Spleen (tissue), 11 donors: ENCODE measurements around the gene USP28. TPM values are rescaled to one million over a fixed set of nuclear protein-coding genes. Genes with fewer than 3 reads are reported as not detected.

Experiments
- DNase-seq: peaks from one replicate; pipeline ENCODE4 v3.0.0-alpha.2; 2020
- H3K27ac ChIP-seq, 8 donors: fragments of 200-600 bp; sonication (generic) in 7 of 8; 1 replicate in 4 of 8; 2 replicates in 4 of 8; pipeline versions ENCODE4 v1.5.0 to v1.8.0; 2016 to 2021; ENCODE audit warnings: inconsistent platforms in 4 of 8, mild to moderate bottlenecking in 4 of 8, moderate library complexity in 1 of 8
- H3K27me3 ChIP-seq, 7 donors: fragments of 200-600 bp; sonication (generic) in 6 of 7; replicated peaks in 1 of 7; 1 replicate in 4 of 7; 2 replicates in 3 of 7; pipeline versions ENCODE4 v1.5.0 to v1.8.0; 2016 to 2021; ENCODE audit warnings: inconsistent platforms in 3 of 7, mild to moderate bottlenecking in 1 of 7
- H3K36me3 ChIP-seq, 6 donors: fragments of 200-600 bp; sonication (generic) in 5 of 6; 1 replicate in 4 of 6; 2 replicates in 2 of 6; pipeline versions ENCODE4 v1.5.0 to v1.8.0; 2016 to 2021; ENCODE audit warnings: inconsistent platforms in 2 of 6
- H3K4me1 ChIP-seq, 6 donors: fragments of 200-600 bp; sonication (generic) in 5 of 6; 1 replicate in 3 of 6; 2 replicates in 3 of 6; pipeline versions ENCODE4 v1.5.0 to v1.8.0; 2016 to 2021; ENCODE audit warnings: inconsistent platforms in 3 of 6
- H3K4me3 ChIP-seq, 8 donors: fragments of 200-600 bp; sonication (generic) in 7 of 8; 1 replicate in 4 of 8; 2 replicates in 4 of 8; pipeline versions ENCODE4 v1.5.0 to v1.8.0; 2016 to 2021; ENCODE audit warnings: inconsistent platforms in 4 of 8, mild to moderate bottlenecking in 4 of 8, moderate library complexity in 2 of 8
- H3K9me3 ChIP-seq, 8 donors: fragments of 200-600 bp; sonication (generic) in 7 of 8; 1 replicate in 4 of 8; 2 replicates in 4 of 8; pipeline versions ENCODE4 v1.5.0 to v1.8.0; 2016 to 2021; ENCODE audit warnings: inconsistent platforms in 4 of 8
- POLR2A ChIP-seq, 3 donors: fragments of 450-650 bp; IDR thresholded peaks; one replicate each; pipeline ENCODE4 v1.5.1; 2017; ENCODE audit warnings: antibody characterized with exemption in 3 of 3, mild to moderate bottlenecking in 1 of 3
- POLR2AphosphoS5 ChIP-seq, 3 donors: sonication (generic); formaldehyde crosslinking; IDR thresholded peaks; one replicate each; pipeline ENCODE4 v1.5.1; 2017; ENCODE audit warnings: antibody characterized with exemption in 3 of 3
- WGBS, 5 donors: extraction: QIAGEN DNeasy Blood & Tissue Kit in 3 of 5; methylation state at CpG; one replicate each; pipeline versions ENCODE4 v1.1.5 to v1.1.7; 2013 to 2018; 5-methylcytosine and 5-hydroxymethylcytosine counted together
- intact Hi-C: fragments of 100-400 bp; cut with DNase I; formaldehyde crosslinking; loops from one replicate; pipeline ENCODE4 v1.15.0; 2023; ENCODE audit warnings: low total_unique reads
- polyA plus RNA-seq, 3 donors: library from polyadenylated mRNA; stranded (reverse); fragments of 200-250 nt; gene quantifications; one replicate each; pipeline ENCODE4 v1.2.1, GENCODE V29; 2013
- total RNA-seq, 7 donors: library from RNA; depleted of rRNA in 3 of 7; stranded (reverse); fragments of >200 nt in 3 of 7; fragmentation: NEBNext Ultra II Directional in 4 of 7; extraction: Animal tissue kit (Norgen Biotek cat#: 25700) in 4 of 7; gene quantifications; one replicate each; pipeline versions ENCODE4 v1.1.0 to v1.2.1, GENCODE V29; 2016 to 2021
- TF ChIP-seq, protein P1 (sequence below), 11 experiments: fragments of 200-600 bp in 7 of 11; fragments of 450-650 bp in 4 of 11; sonication (generic) in 4 of 11; IDR thresholded peaks in 8 of 11; conservative IDR thresholded peaks in 3 of 11; 1 replicate in 7 of 11; 2 replicates in 4 of 11; pipeline versions ENCODE4 v1.4.0 to v1.8.0; 2016 to 2021; ENCODE audit warnings: antibody characterized with exemption in 11 of 11, inconsistent platforms in 4 of 11, mild to moderate bottlenecking in 1 of 11
- donor health status: healthy with polysubstance abuse.
- donor health status: DM: no; HTN: no; CAD: no; lungs with moderate emphysema.
- donor health status: DM: no; HTN: no; CAD: no.
- donor health status: Bipolar disorder and iron deficiency.
- donor health status: healthy.
- donor health status: DM: no; HTN: no; CAD: no.
- donor health status: DM: yes; HTN: yes; CAD: no.

Gene USP28
- total and polyA plus RNA-seq, 10 donors, result 4.2 to 44.8 (median 27.6) TPM

GRCh38 chr11:113856966-113857759 is 18.2 kb downstream of the USP28 start:
- TF ChIP-seq POLR2AphosphoS5 (IDR thresholded peaks at IDR 0.05) (no peak), POLR2A (IDR thresholded peaks at IDR 0.05) (no peak)
- TF ChIP-seq, protein P1, sequence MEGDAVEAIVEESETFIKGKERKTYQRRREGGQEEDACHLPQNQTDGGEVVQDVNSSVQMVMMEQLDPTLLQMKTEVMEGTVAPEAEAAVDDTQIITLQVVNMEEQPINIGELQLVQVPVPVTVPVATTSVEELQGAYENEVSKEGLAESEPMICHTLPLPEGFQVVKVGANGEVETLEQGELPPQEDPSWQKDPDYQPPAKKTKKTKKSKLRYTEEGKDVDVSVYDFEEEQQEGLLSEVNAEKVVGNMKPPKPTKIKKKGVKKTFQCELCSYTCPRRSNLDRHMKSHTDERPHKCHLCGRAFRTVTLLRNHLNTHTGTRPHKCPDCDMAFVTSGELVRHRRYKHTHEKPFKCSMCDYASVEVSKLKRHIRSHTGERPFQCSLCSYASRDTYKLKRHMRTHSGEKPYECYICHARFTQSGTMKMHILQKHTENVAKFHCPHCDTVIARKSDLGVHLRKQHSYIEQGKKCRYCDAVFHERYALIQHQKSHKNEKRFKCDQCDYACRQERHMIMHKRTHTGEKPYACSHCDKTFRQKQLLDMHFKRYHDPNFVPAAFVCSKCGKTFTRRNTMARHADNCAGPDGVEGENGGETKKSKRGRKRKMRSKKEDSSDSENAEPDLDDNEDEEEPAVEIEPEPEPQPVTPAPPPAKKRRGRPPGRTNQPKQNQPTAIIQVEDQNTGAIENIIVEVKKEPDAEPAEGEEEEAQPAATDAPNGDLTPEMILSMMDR (IDR thresholded peaks at IDR 0.05 in 8 of 11, conservative IDR thresholded peaks at IDR 0.05 in 3 of 11), result no peak
- H3K27ac ChIP-seq, result no peak overlapping the region
- peaks cover 0 to 21% (median 4%) of the 10 kb centered on the region in 6 donors for H3K36me3 ChIP-seq
- no peak overlapping the region for H3K4me3 ChIP-seq
- no peaks in the 10 kb centered on the region for H3K9me3 ChIP-seq
- H3K4me1 ChIP-seq, result peaks cover 0 to 33% (median 12%) of the 10 kb centered on the region in 6 donors
- DNase-seq, result no peak
- no peaks in the 10 kb centered on the region for H3K27me3 ChIP-seq
- intact Hi-C loops, result no loop called here
- WGBS, 5 donors, result 78 to 89% (median 82%) methylated on average over 5 of the region's 5 CpGs

- no peaks in the 10 kb centered on the region for H3K27me3 ChIP-seq
- intact Hi-C loops, result no loop called here
Observed at GRCh38 chr11:113855803-113856202, 19.6 kb downstream of the USP28 start.

GRCh38 chr11:113850188-113850587 is 25.2 kb downstream of the USP28 start:
- WGBS, 5 donors, result 96 to 98% (median 97%) methylated on average over 5 of the region's 5 CpGs
- Histone ChIP-seq H3K9me3 (no peaks in the 10 kb centered on the region), H3K27me3 (no peaks in the 10 kb centered on the region), H3K36me3 (peaks cover 0 to 63% (median 31%) of the 10 kb centered on the region in 6 donors), H3K4me3 (no peak overlapping the region), H3K4me1 (no peaks in the 10 kb centered on the region), H3K27ac (no peak overlapping the region)
- TF ChIP-seq POLR2A (IDR thresholded peaks at IDR 0.05) (no peak), POLR2AphosphoS5 (IDR thresholded peaks at IDR 0.05) (no peak)
- TF ChIP-seq, protein P1 (IDR thresholded peaks at IDR 0.05 in 8 of 11, conservative IDR thresholded peaks at IDR 0.05 in 3 of 11), result no peak
- intact Hi-C loops, result no loop called here
- DNase-seq, result no peak

More at GRCh38 chr11:113855803-113856202, 19.6 kb downstream of the USP28 start:
- no peak for DNase-seq
- WGBS, 5 donors, result 89 to 99% (median 97%) methylated on average over 6 of the region's 6 CpGs
- Histone ChIP-seq H3K9me3 (no peaks in the 10 kb centered on the region), H3K36me3 (peaks cover 0 to 35% (median 12%) of the 10 kb centered on the region in 6 donors), H3K27ac (no peak overlapping the region), H3K4me3 (no peak overlapping the region), H3K4me1 (peaks cover 0 to 22% (median 10%) of the 10 kb centered on the region in 6 donors)
- TF ChIP-seq POLR2AphosphoS5 (IDR thresholded peaks at IDR 0.05), result no peak

DNA sequence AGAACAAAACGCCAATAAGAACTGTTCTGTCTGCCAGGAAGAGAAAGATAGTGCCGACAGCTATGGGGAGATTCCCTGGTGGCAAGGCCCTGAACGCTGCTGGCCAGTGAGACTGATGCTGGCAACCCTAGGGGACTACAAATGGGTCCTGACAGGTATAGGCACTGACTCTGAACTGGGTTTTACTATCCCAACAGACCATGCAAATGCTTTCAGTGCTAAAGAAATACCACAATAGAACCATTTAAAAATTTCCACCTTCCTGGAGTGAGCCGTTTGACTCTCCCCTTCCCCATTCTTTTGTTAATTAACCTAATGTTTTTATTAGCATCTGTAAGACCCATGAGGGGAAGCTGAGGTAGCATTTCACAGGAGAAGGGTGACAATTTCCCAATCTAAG is 25.7 kb downstream of the USP28 start:
- DNase-seq, result no peak
- Histone ChIP-seq H3K27me3 (no peaks in the 10 kb centered on the region), H3K27ac (no peak overlapping the region), H3K9me3 (no peaks in the 10 kb centered on the region), H3K36me3 (peaks cover 0 to 67% (median 31%) of the 10 kb centered on the region in 6 donors), H3K4me1 (no peaks in the 10 kb centered on the region), H3K4me3 (no peak overlapping the region)
- WGBS, 5 donors, result 81 to 92% (median 86%) methylated on average over 4 of the region's 4 CpGs
- intact Hi-C loops, result no loop called here
- TF ChIP-seq, protein P1 (IDR thresholded peaks at IDR 0.05 in 8 of 11, conservative IDR thresholded peaks at IDR 0.05 in 3 of 11), result no peak
- no peak for TF ChIP-seq POLR2A (IDR thresholded peaks at IDR 0.05)
- no peak for TF ChIP-seq POLR2AphosphoS5 (IDR thresholded peaks at IDR 0.05)
